Suppressor macrophage treated with lipopolysaccharide for 4 hours (primary cell): ENCODE data around the gene FAT1.

Source experiments
- DNase-seq: peaks from one replicate; pipeline ENCODE4 v3.0.0-alpha.2; 2020

FAT1 gene

DNA sequence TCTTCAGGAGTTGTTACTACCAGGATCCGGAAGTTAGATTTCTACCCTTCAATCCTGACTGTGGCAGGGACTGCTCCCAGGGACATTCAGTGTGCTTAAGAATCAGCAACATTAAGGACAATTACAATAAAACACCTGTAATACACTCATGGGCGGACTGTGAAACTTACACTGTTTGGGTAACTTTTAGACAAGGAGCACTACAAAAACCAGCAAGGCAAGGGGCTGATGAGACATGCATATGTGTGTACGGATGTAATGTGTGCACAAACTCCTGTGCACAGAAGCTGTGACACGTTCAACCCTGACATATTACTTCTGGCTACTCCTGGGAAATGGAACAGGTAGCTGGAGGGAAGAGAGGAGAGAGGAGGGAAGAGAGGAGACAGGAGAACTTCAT is 75.8 kb downstream of the FAT1 start:
- no peak for DNase-seq

DNA sequence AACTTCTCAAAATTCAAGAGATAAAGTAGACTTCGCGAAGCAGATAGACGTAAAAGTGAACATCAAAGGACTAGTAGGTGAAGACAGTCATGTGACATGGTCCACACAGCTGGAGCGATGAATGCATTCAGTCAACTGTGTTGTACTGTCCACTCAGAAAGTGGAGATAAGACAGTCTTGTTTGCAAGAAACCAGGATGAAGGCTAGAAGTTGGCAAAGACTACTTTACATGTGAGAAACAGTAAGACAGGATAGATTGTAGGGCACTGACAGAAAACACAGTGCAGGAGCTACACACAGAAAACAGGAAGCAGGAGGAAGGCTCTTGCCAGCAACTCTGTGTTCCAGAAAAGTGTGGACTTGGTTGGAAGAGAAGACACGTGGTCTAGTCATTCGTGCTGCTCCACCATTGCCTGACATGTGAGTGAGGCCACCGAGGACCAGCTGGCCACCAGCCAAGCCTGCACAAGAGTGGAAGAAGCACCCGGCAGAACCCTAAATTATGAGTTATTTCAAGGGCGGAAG is 78.9 kb downstream of the FAT1 start:
- DNase-seq, result no peak

DNA sequence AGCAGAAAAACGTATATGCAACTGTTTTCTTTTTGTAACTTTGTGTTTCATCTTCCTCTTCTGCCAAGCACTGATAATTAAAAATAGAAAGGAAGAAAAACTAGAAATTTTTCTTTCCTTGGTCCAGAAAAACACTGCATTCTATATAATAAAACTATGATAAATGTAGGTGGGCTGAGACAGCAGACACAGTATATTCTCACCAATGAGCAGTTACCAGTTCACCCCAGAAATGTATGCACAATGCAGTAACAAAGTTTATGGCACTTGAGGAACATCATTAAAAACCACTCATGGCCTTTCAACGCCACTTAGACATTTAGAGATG is 79.4 kb downstream of the FAT1 start:
- no peak for DNase-seq

DNA sequence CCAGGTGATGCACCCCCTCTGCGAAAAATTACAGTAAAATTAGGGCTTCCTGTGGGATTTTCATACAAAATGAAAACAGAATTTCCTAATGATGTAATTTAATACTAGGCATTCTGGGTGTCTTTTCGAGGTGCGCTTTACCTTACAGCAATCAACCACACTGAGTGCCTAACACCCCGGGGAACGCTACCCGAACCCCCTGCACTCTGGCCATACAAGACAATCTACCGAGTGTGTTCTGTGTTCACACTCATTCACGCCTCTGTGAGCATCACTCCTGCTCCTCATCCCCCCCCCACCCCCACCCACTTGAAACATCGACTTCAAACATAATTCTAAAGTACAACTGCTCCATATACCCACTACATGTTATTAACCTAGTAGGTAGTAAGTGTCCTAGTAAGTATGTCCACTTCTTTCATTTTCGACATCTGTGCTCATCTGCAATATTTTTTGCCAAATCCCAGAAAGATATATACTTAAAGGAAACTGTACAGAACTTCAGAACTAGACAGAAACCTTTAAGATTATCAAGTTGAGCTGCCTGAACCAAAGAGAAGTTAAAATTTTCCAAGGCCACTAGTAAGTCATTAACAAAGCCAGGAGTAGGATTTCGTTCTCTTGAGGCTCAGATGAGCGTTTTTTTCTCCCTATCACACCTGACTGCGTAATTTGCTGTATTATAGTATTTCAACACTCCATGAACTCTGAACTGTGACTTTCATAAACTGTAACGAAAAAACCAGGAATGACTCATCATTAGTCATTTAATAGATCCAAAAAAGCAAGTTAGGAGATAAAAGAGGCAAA is 80.0 kb downstream of the FAT1 start:
- no peak for DNase-seq

DNA sequence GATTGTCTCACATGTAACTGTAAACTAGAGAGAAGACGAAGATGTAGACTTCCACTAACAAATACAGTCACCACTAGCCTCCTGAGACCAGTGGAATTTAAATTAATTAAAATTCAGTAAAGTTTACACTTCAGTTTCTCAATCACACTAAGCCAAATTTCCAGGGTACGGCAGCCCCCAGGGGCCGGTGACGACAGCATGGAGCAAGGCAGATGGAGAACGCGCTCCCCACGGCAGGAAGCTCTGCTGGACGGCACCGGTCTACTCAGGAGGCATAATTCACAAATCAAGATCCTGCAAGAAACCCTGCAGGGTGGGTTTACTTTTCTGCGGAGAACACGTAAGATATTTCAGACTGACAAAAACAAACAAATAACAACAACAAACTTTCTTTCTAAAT is 80.7 kb downstream of the FAT1 start:
- DNase-seq, result no peak

DNA sequence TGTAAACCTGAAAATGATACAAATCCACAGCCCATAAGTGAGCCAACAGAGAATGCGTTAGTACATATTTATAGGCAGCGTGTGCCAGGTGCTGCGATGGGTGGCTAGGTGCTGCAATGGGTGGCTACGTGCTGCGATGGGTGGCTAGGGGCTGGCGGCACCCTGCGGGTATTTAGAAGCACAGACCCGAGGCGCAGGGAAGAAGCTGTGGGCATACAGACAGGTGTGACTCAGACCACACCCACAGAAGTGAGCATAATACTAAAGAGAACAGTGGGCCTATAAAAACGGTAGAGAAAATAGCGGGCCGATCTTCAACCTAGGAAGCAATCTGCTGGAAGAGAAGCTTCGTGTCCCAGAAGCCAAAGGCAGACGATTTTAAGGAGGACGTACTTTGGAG is 81.1 kb downstream of the FAT1 start:
- no peak for DNase-seq

DNA sequence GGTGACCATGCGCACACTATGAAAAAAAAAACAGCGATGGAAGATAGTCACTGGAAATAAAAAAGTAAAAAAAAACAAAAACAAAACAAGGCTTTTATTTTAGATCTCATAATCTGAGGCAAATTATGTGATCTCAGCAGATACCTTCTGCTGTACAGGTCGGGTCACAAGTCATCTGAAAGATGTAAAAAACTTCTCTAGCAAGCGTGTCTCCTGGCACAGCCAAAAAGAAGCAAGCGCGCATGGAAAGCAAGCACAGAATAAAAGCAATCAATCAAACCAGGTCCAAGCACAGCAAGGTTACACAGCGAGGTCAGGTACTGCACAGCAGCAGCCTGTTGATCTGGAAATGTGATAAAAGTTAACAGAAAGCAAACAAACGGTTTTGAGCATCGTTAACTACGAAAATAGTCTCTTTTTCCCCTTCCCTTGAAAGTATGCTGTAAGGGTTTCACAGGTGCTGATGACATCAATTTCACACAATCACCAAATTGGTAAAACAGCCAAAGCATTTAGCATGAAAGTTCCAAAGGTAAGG is 89.0 kb downstream of the FAT1 start:
- no peak for DNase-seq

DNA sequence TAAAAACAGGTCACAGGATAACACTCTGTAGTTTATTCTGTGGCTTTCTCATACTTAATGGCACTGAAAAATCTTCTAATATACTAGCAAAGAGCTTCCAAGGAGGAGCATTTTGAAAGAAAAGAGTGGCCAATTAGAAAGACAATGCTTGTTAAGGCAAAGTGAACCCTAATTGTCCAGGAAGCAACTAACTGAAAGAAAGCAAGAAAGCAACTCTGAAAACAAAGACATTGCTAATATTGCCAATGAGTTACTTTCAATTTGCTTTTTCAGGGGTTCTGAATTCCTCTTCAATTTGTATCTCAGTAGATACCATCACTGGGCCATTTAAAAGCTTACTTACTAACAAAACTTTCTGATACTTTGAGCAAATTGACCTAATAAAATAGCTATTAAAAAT is 89.8 kb downstream of the FAT1 start:
- no peak for DNase-seq

DNA sequence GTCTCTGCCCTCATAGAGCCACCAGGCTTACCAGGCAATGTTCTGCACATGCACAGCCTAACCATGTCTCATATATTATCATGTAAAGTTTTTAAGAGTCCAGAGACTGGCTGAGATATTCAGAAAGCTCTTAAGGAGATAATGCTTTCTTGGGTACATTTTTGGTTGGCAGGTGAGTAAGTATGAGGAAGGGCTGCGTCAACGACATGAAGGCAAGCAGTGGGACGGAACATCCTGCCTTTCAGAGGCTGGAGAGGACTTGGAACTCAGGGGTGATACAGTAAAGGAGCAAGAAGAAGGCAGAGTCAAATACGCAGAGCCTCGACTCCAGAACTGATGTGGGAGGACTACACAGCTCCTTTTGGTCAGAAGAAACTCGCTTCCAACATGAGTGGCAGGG is 93.5 kb downstream of the FAT1 start:
- no peak for DNase-seq

DNA sequence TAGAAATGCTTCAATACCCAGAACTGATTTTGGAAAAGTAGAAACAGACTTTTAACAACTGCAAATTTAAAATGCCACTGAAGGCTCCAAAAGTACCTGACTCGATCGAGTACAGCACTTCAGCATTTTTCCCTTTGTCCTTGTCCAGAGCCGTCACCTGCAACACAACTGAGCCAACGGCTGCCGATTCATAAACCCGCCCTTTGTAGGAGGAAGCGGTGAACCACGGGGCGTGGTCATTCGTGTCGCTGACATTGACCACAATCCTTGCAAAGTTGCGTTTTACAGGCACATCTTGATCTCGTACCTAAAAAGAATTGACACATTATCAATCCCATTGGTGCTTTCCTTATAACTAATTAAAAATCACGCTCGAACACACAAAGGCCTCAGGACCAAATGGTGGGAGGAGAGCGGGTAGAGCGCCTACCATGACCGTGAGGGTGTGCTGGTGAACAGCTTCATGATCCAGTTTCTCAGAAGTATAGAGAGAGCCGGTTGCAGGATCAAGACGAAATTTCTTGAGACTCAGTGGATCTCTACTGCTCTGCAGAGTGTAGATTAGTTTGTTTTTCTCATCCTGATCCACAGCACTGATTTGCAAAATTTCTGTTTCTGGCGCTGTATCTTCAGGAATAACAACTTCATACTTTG is 95.5 kb downstream of the FAT1 start:
- no peak for DNase-seq

DNA sequence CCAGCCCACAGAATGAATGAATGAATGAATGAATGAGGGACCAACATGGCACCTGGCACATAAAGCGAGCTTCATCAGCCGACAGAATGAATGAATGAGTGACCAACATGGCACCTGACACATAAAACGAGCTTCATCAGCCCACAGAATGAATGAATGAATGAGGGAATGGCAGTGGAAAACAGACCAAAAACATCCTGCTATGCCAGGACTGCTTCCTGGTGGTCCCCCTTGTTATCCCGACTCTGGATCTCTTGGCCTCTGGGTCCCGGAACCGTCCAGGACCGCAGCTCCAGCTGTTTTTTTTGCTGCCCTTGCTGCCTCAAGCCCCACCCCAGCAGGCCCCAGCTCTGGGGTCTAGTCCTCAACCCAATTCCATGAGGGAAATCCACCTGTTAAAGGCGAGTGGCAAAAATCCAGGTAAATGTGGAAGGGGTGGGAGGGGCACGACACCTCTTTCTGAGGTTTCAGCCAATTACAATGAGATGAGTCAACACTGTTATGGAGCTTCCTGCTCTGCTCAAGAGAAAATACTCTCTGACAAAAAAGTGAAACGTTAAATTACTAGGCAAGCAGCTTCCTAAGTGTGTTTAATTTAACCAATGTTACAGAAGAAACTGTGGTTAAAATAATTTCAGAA is 96.3 kb downstream of the FAT1 start:
- DNase-seq, result no peak

DNA sequence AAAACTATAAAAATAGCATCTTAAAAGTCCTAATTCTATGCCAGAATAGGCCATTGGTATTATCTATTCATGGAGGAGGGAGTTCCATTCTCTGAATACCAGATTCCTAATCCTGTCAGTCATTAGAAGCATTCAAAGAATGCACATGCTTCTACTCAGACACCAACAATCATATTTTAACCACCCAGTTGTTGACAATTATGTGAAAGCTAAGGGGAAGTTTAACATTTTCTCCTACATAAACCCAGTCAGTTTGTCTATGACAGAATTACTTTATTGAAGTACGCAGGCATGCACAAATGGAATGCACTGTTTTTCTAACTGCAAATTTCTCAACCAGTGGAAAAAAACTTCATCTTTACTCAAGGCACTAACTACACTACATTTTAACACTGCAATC is 98.7 kb downstream of the FAT1 start:
- no peak for DNase-seq

DNA sequence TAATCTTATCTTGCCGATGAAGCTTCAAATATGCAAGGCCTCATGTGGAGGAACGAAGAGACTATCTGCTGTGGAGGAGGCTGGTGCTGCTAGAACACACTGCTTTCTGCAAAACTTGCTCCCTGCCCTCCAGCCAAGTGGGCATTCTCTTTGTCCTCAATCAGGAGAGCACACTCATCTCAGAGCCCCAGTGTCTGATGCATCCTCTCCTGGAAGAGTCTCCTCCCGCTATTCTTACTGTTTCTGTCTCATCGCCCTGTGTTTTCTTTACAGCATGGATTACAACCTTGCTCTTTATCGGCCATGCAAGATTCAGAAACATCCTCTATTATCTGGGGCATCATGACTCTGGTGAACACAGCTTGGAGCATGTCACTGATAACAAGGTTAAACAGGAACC is 100.1 kb downstream of the FAT1 start:
- no peak for DNase-seq

DNA sequence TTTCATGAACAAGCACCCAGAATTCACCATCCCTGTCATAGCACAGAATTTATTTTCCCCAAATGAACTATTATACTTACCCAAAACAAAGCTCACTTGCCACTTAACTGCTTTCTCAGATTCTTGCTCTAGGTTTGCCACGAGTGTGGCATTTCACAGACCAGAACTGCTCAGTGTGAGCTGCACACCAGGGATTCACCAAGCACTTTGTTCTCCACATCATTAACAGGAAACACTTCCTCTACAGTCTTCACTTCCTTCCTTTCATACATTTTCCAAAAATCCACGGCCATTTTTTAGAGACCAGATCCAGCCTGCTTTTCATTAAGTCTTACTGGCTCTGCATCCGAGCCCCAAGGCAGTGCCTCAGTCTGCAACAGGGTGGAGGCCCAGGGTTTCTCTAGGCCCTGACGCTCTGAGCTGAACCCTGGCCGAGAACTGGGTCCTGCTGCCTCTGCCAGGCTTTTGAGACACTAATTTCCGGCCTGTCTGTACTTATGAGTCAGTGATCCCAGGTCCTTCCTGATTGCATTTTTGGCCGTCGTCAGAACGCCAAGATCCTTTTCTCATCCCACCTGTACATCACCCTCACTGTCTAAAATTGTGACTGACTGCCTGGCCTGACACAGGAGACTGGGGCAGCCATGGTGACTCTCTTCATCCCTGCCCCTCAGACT is 100.7 kb downstream of the FAT1 start:
- DNase-seq, result no peak

DNA sequence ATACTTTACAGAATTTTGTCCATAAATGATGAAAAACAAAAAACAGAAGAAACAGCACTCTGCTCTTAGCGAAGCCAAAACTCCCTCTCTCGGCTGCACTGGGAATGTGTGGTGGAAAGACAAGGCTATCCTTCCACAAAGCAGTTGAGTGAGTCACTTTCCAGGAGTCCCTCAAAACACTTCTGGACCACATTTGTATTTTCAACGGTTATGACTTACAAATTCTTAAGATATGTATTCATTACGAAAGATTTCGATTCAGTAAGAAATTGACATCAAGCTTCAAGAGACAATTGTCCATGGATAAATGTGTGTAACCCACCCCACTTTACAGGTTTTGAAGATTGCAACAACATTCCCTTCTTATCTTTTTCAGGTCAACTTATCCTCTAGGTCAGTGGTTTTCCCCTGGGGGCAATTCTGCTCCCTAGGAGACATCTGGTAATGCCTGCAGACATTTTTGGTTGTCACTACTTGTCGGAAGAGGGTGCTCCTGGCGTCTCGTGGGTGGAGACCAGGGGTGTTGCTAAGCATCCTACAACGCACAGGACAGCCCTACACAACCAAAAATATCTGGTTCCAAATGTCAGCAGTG is 101.6 kb downstream of the FAT1 start:
- DNase-seq, result no peak

DNA sequence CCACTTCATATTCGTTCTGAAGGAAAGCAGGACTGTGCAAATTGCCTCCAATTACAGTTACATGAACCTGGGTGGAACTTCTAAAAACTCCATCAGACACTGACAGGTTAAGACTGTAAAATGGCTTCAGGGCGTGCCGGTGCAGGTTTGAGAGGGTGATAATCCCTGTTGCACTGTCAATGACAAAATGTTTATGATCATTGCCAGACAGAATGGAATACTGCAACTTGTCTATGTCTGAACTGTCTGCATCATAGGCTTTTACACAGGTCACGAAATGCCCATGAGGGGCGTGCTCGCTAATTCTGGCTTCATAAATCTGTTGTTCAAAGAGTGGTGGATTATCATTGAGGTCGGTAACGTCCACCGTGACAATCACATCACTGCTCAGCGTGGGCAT is 104.6 kb downstream of the FAT1 start:
- DNase-seq, result no peak

DNA sequence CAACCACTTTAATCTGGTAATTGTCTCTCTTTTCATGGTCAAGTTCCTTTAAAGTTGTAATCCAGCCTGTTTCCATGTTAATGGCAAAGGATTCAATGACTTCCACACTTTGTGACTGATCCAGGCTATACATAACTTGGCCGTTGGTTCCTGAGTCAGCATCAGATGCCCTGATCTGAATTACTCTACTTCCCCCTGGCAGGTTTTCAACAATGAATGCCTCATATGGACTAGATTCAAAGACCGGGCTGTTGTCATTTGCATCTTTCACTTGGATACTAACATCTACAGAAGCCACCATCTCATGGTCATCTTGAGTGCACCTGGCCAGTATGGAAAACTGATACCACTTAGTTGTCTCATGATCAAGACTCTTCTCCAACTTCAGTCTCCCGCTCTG is 105.7 kb downstream of the FAT1 start:
- DNase-seq, result no peak

DNA sequence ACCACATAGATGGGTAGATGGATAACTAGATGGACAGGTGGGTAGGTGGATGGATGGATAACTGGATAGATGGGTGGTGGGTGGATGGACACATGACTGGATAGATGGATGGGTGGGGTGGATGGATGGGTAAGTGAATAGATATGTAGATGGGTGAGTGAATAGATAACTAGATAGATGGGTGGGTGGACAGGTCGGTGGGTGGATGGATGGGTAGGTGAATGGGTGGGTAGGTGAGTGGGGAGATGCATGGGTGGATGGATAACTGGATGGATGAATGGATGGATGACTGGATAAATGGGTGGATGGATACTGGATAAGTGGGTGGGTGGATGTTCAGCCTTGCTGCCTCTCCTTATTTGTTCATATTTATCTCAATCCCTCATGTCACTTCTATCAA is 116.2 kb downstream of the FAT1 start:
- DNase-seq, result no peak

DNA sequence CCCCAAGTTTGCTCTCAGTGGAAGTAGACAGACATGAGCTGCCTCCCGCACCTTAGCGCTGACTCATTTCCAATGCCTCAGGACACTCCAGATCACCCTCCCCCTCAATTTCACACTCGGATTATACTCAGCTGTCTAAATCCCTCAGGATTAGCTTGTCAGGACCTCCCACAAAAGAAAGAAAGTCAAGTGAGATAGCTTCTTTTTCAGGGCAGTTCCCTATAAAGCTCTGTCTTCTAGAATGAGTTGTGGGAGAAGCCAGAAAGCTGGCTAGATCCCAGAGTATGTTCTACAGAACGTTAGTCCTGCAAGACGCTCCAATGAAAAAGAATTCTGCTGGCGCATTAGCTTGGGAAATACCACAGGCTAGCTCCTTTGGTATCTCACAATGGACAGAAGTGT is 117.1 kb downstream of the FAT1 start:
- DNase-seq, result no peak

DNA sequence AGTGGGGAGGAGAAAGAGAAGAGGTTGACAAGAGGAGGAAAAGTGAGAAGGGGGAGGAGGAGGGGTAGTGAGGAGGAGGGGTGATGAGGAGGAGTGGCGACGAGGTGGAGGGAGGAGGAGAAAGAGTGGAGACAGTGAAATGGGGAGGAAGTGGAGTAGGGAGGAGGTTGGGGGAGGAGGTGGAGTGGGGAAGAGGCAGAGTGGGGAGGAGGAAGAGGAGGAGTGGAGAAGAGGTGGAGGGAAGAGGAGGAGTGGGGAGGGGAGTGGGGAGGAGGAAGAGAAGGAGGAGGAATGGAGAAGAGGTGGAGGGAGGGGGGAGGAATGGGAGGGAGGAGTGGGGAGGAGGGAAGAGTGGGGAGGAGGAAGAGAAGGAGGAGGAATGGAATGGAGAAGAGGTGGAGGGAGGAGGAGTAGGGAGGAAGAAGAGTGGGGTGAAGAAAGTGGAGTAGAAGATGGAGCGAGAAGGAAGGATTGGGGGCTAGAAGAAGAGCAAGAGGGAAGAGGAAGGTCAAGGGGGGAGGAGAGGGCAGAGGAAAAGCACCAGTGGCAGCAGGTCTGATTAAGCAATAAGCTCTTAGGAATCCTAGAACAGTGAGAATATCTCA is 118.3 kb downstream of the FAT1 start:
- DNase-seq, result no peak

DNA sequence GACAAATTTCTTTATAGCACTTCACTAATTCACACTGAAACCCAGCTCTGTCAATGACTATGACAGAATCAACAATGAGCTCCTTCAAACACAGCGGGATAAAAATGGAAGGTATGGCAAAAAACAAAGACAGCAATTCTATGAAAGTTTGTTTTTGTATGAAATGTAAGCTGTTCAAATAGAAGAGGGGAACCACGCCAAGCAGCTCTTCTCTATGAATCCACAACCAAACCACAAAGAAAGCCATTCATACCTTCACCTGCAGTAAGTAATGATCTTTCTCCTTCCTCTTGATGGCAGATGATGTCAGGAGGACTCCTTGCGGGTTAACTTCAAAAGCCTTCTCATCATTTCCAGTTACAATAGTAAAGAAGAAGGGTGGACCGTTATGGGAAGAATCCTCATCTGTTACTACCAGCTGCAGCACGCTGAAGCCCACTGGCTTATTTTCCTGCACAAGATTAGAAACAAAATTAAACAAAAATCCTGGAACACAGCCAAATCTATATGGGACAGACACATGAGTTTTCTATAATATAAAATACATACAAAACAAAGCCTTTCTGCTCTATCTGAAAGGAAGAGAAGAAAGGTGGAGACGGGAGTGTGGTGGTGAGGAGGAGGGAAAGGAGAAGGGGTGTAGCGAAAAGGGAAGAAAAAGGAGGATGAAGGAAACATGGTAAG is 119.4 kb downstream of the FAT1 start:
- no peak for DNase-seq

DNA sequence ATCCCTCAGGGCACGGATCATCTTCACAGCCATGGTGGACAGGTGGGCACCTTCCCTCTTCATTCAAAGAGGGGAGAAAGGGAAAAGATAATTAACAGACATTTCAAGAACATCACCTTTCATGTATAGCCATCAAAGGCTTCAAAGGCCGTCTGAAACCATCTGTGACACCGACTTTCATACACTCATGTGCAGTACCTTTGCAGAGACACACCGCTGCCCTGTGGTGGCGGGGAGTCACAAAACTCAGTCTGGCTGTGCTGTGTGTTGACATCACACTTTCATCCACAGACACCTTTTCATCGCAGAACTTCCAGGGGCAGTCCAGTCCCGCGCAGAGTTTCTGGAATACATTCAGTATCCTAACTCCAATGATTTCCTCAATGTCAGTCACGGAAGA is 120.7 kb downstream of the FAT1 start:
- no peak for DNase-seq
